PFSK-1 (cell line): ENCODE measurements around the gene IRF2BPL.

Experiments used
- FOXP2 ChIP-seq: optimal IDR thresholded peaks from 2 replicates; pipeline ENCODE3; 2011; ENCODE audit warnings: borderline replicate concordance, control low read depth, inconsistent platforms; ENCODE audit not compliant: insufficient read depth; ENCODE audit errors: extremely low read length, extremely low read depth
- POLR2AphosphoS5 ChIP-seq: IDR thresholded peaks from 2 replicates; pipeline ENCODE4 v1.6.1; 2012; ENCODE audit warnings: low read depth, mild to moderate bottlenecking, control low read depth, low read length, moderate library complexity
- SIN3A ChIP-seq: IDR thresholded peaks from 2 replicates; pipeline ENCODE4 v1.6.1; 2012; ENCODE audit warnings: mild to moderate bottlenecking, low read length, moderate library complexity, borderline replicate concordance; ENCODE audit not compliant: insufficient read depth
- TAF1 ChIP-seq: IDR thresholded peaks from 2 replicates; pipeline ENCODE4 v1.6.1; 2012; ENCODE audit warnings: low read length, control low read depth, borderline replicate concordance; ENCODE audit not compliant: insufficient read depth
- TF ChIP-seq, protein P1 (sequence below), 2 experiments: IDR thresholded peaks; 2 replicates each; pipeline versions ENCODE4 v1.6.1 to v1.8.0; 2011 to 2012; ENCODE audit warnings: low read depth in 2 of 2, low read length in 2 of 2, control low read depth in 1 of 2, inconsistent platforms in 1 of 2, mild to moderate bottlenecking in 1 of 2, moderate library complexity in 1 of 2; ENCODE audit not compliant: insufficient read depth in 1 of 2

IRF2BPL gene

GRCh38 chr14:77037215-77037937 lies 8.9 kb upstream of the IRF2BPL start:
- TF ChIP-seq, protein P1, sequence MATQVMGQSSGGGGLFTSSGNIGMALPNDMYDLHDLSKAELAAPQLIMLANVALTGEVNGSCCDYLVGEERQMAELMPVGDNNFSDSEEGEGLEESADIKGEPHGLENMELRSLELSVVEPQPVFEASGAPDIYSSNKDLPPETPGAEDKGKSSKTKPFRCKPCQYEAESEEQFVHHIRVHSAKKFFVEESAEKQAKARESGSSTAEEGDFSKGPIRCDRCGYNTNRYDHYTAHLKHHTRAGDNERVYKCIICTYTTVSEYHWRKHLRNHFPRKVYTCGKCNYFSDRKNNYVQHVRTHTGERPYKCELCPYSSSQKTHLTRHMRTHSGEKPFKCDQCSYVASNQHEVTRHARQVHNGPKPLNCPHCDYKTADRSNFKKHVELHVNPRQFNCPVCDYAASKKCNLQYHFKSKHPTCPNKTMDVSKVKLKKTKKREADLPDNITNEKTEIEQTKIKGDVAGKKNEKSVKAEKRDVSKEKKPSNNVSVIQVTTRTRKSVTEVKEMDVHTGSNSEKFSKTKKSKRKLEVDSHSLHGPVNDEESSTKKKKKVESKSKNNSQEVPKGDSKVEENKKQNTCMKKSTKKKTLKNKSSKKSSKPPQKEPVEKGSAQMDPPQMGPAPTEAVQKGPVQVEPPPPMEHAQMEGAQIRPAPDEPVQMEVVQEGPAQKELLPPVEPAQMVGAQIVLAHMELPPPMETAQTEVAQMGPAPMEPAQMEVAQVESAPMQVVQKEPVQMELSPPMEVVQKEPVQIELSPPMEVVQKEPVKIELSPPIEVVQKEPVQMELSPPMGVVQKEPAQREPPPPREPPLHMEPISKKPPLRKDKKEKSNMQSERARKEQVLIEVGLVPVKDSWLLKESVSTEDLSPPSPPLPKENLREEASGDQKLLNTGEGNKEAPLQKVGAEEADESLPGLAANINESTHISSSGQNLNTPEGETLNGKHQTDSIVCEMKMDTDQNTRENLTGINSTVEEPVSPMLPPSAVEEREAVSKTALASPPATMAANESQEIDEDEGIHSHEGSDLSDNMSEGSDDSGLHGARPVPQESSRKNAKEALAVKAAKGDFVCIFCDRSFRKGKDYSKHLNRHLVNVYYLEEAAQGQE (IDR thresholded peaks at IDR 0.05; ENCODE audit: insufficient read depth in 1 of 2, low read depth in 2 of 2, low read length in 2 of 2): no peak
- no peak for TF ChIP-seq SIN3A
- no peak for TF ChIP-seq TAF1
- TF ChIP-seq FOXP2: no peak
- no peak for TF ChIP-seq POLR2AphosphoS5

GRCh38 chr14:77036484-77037214 lies 8.1 kb upstream of the IRF2BPL start:
- TF ChIP-seq SIN3A: no peak
- no peak for TF ChIP-seq TAF1
- TF ChIP-seq POLR2AphosphoS5: no peak
- TF ChIP-seq FOXP2: no peak
- TF ChIP-seq, protein P1 (IDR thresholded peaks at IDR 0.05; ENCODE audit: insufficient read depth in 1 of 2, low read depth in 2 of 2, low read length in 2 of 2): no peak

DNA sequence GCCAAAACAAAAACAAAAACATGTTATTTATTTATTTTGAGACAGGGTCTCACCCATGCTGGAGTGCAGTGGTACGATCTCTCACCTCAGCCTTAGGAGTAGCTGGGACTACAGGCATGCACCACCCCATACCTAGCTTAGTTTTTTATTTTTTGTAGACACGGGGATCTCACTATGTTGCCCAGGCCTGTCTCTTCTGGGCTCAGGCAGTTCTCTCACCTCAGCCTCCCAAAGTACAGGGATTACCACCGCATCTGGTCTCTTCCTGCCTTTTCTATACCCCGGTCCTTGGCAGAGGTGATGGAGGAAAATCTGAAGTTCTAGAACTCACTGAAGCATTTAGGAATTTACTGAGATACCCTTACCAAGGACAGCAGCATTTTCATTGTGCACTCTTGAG lies 6.8 kb upstream of the IRF2BPL start:
- TF ChIP-seq TAF1 (no peak), POLR2AphosphoS5 (no peak), SIN3A (no peak), FOXP2 (no peak)
- TF ChIP-seq, protein P1 (IDR thresholded peaks at IDR 0.05; ENCODE audit: insufficient read depth in 1 of 2, low read depth in 2 of 2, low read length in 2 of 2): no peak

- no peak for TF ChIP-seq FOXP2
- TF ChIP-seq TAF1: no peak
- TF ChIP-seq, protein P1 (IDR thresholded peaks at IDR 0.05; ENCODE audit: insufficient read depth in 1 of 2, low read depth in 2 of 2, low read length in 2 of 2): no peak
- no peak for TF ChIP-seq POLR2AphosphoS5
- no peak for TF ChIP-seq SIN3A
Measured at GRCh38 chr14:77033622-77034589, 5.4 kb upstream of the IRF2BPL start.
